Measurements from ENCODE around the gene HRAS. TPM values are rescaled to one million over a fixed set of nuclear protein-coding genes. Genes with fewer than 3 reads are reported as not detected.

Gene HRAS
- total and polyA plus RNA-seq, 2 donors (not counting 1 experiment from before 2014, with no cell fraction given), result 63.5 to 86.0 TPM

DNA sequence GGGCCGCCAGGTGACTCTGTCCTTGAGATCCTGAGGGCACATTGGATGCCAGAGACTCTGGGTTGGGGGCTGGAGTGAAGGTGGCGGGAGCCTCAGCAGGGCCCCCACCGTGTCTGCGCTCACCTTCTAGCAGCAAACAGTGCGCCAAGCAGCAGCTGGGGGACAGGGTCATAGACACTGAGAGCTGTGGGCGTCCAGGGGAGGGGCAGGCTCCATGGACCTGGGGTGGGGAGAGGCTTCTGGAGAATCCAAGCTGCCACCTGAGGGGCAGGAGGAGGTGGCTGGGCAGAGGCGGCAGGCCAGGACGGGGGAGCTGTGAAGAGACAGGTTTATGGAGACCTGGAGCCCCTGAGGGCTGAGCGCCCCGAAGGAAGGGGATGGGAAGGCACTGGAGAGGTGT, 48.9 kb upstream of the HRAS start:
- DNase-seq, result no peak
- Histone ChIP-seq H3K9ac (ENCODE audit: low read length) (no peak overlapping the region), H2AFZ (ENCODE audit: insufficient read depth, low read depth, low read length, poor library complexity, severe bottlenecking) (no peak overlapping the region), H3K9me3 (ENCODE audit: control extremely low read depth in 1 of 3, control insufficient read depth in 2 of 3, insufficient read depth in 1 of 3, low read length in 2 of 3) (no peaks in the 10 kb centered on the region), H3K4me3 (ENCODE audit: control extremely low read depth in 1 of 5, extremely low read depth in 1 of 5, insufficient read depth in 1 of 5, low read depth in 2 of 5, low read length in 4 of 5) (no peak overlapping the region), H3K4me2 (replicated peaks; ENCODE audit: low read depth, low read length, poor library complexity, severe bottlenecking) (no peak overlapping the region), H3K27ac (ENCODE audit: low read length in 2 of 2) (no peak overlapping the region), H3K36me3 (replicated peaks in 1 of 2; ENCODE audit: control extremely low read depth in 1 of 2, control insufficient read depth in 1 of 2, extremely low read depth in 1 of 2, insufficient read depth in 2 of 2, low read length in 1 of 2) (peaks cover 0 to 50% of the 10 kb centered on the region in 2 experiments), H3K27me3 (replicated peaks in 1 of 4; ENCODE audit: control extremely low read depth in 1 of 4, control insufficient read depth in 3 of 4, insufficient read depth in 4 of 4, low read length in 3 of 4) (no peaks in the 10 kb centered on the region), H3K79me2 (ENCODE audit: control insufficient read depth, insufficient read depth, low read length) (peaks cover 92% of the 10 kb centered on the region), H4K20me1 (ENCODE audit: control insufficient read depth, insufficient read depth, low read length, poor library complexity, severe bottlenecking) (peaks cover 89% of the 10 kb centered on the region), H3K4me1 (ENCODE audit: control insufficient read depth in 2 of 2, insufficient read depth in 2 of 2, low read length in 2 of 2) (peaks cover 6 to 14% of the 10 kb centered on the region in 2 donors)
- no peak overlapping the region for H3K27ac Mint-ChIP-seq
- TF ChIP-seq, protein P1, sequence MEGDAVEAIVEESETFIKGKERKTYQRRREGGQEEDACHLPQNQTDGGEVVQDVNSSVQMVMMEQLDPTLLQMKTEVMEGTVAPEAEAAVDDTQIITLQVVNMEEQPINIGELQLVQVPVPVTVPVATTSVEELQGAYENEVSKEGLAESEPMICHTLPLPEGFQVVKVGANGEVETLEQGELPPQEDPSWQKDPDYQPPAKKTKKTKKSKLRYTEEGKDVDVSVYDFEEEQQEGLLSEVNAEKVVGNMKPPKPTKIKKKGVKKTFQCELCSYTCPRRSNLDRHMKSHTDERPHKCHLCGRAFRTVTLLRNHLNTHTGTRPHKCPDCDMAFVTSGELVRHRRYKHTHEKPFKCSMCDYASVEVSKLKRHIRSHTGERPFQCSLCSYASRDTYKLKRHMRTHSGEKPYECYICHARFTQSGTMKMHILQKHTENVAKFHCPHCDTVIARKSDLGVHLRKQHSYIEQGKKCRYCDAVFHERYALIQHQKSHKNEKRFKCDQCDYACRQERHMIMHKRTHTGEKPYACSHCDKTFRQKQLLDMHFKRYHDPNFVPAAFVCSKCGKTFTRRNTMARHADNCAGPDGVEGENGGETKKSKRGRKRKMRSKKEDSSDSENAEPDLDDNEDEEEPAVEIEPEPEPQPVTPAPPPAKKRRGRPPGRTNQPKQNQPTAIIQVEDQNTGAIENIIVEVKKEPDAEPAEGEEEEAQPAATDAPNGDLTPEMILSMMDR (IDR thresholded peaks at IDR 0.05), result no peak
- no peak for TF ChIP-seq EZH2 (IDR thresholded peaks at IDR 0.05; ENCODE audit: borderline replicate concordance, insufficient read depth, low read depth, low read length, poor library complexity, severe bottlenecking)
- H3K9me3 Mint-ChIP-seq (ENCODE audit: insufficient read depth), result no peaks in the 10 kb centered on the region
- ChIA-PET CTCF (no interaction called here), POLR2A (no interaction called here)
- peaks cover 14% of the 10 kb centered on the region for H3K4me1 Mint-ChIP-seq
- intact Hi-C loops (cut with micrococcal nuclease), result no loop called here
- no peaks in the 10 kb centered on the region for H3K27me3 Mint-ChIP-seq
- no peak overlapping the region for H3K4me3 Mint-ChIP-seq
- WGBS (ENCODE audit: insufficient coverage), result 98% methylated on average over 5 of the region's 10 CpGs
- no peak for ATAC-seq (ENCODE audit: low read depth)

DNA sequence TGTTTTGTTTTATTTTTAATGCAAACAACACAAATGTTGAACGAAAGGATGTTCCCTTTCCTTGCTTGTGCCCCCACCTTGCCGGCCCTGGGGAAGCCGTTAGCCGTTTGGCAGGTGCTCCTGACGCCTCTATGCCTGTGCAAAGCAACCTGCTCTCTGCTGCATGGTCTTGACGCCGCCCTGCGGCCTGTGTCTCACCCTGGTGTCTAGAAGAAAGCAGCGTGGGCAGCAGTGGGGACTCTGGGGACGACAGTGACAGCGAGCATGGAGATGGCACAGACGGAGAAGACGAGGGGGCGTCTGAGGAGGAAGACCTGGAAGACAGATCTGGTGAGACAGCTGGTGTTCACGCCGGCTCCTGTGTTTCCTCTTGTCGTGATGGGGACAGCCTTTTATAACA, 46.4 kb upstream of the HRAS start:
- WGBS (ENCODE audit: insufficient coverage), result 92% methylated on average over 17 of the region's 17 CpGs
- no peak overlapping the region for H3K4me3 ChIP-seq (ENCODE audit: control extremely low read depth in 1 of 5, extremely low read depth in 1 of 5, insufficient read depth in 1 of 5, low read depth in 2 of 5, low read length in 4 of 5)
- Mint-ChIP-seq H3K27ac (no peak overlapping the region), H3K4me3 (no peak overlapping the region), H3K9me3 (ENCODE audit: insufficient read depth) (no peaks in the 10 kb centered on the region), H3K4me1 (peaks cover 37% of the 10 kb centered on the region), H3K27me3 (no peaks in the 10 kb centered on the region)
- no peaks in the 10 kb centered on the region for H3K27me3 ChIP-seq (replicated peaks in 1 of 4; ENCODE audit: control extremely low read depth in 1 of 4, control insufficient read depth in 3 of 4, insufficient read depth in 4 of 4, low read length in 3 of 4)
- H4K20me1 ChIP-seq (ENCODE audit: control insufficient read depth, insufficient read depth, low read length, poor library complexity, severe bottlenecking), result peaks cover 91% of the 10 kb centered on the region
- H3K9me3 ChIP-seq (ENCODE audit: control extremely low read depth in 1 of 3, control insufficient read depth in 2 of 3, insufficient read depth in 1 of 3, low read length in 2 of 3), result no peaks in the 10 kb centered on the region
- no peak overlapping the region for H3K27ac ChIP-seq (ENCODE audit: low read length in 2 of 2)
- H3K4me2 ChIP-seq (replicated peaks; ENCODE audit: low read depth, low read length, poor library complexity, severe bottlenecking), result no peak overlapping the region
- intact Hi-C loops (cut with micrococcal nuclease), result no loop called here
- peaks cover 20 to 39% of the 10 kb centered on the region in 2 donors for H3K4me1 ChIP-seq (ENCODE audit: control insufficient read depth in 2 of 2, insufficient read depth in 2 of 2, low read length in 2 of 2)
- no peak overlapping the region for H3K9ac ChIP-seq (ENCODE audit: low read length)
- H3K36me3 ChIP-seq (replicated peaks in 1 of 2; ENCODE audit: control extremely low read depth in 1 of 2, control insufficient read depth in 1 of 2, extremely low read depth in 1 of 2, insufficient read depth in 2 of 2, low read length in 1 of 2), result peaks cover 1 to 28% of the 10 kb centered on the region in 2 experiments
- no peak overlapping the region for H2AFZ ChIP-seq (ENCODE audit: insufficient read depth, low read depth, low read length, poor library complexity, severe bottlenecking)
- ChIA-PET CTCF (no interaction called here), POLR2A (no interaction called here)
- peaks cover 97% of the 10 kb centered on the region for H3K79me2 ChIP-seq (ENCODE audit: control insufficient read depth, insufficient read depth, low read length)
- no peak for TF ChIP-seq EZH2 (IDR thresholded peaks at IDR 0.05; ENCODE audit: borderline replicate concordance, insufficient read depth, low read depth, low read length, poor library complexity, severe bottlenecking)
- TF ChIP-seq, protein P1 (IDR thresholded peaks at IDR 0.05), result no peak
- ATAC-seq (ENCODE audit: low read depth) (no peak), DNase-seq (no peak)

Data from B cell (primary cell).